GM18907 (cell line): Measurements from ENCODE around the gene AGXT.

Source experiments
- ATAC-seq: cut with Tn5 transposase; IDR thresholded peaks from one replicate; pipeline ENCODE4 v1.9.1; 2021; ENCODE audit warnings: mild to moderate bottlenecking, moderate library complexity; ENCODE audit not compliant: unreplicated experiment

AGXT gene

DNA sequence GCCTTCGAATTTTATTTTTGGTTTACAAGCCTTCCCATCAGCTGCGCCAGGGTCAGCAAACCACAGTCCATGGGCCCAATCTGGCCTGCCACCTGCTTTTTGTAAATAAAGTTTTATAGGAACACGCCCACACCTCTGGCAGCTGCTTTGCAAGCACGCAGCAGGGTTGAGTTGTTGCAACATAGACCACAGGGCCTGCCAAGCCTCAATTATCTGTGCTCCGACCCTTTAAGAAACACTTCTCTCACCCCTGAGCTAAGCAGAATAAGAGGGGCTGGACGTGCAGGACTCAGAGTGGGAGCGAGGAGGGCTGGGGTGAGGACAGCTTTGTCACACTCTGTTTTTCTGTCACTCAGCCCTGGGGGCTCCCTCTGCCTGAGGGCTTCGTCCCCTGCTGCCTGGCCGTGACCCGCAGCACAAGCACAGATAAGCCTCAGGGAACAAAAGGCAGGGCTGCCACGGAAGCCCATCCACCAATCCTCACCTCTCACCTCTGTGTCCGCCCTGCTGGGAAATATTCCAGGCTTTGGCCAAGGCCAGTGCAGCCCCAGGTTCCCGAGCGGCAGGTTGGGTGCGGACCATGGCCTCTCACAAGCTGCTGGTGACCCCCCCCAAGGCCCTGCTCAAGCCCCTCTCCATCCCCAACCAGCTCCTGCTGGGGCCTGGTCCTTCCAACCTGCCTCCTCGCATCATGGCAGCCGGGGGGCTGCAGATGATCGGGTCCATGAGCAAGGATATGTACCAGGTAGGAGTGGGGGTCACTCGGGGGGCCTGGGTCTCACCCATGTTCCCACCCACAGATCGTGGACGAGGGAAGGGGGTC lies at the start of gene AGXT:
TSS of gene AGXT (plus strand) at position 539 of the 823 bp plus-strand sequence. CDS start at position 581, 42 bp downstream.
- ATAC-seq, result no peak

- ATAC-seq, result no peak
Measured at GRCh38 chr2:240819126-240819857, 49.3 kb upstream of the AGXT start.

GRCh38 chr2:240819858-240820606 lies 48.6 kb upstream of the AGXT start, which contains the start of gene KIF1A:
TSS of gene KIF1A (minus strand) at chr2:240820219. CDS start at chr2:240797752, 22,467 bp downstream.
- no peak for ATAC-seq

DNA sequence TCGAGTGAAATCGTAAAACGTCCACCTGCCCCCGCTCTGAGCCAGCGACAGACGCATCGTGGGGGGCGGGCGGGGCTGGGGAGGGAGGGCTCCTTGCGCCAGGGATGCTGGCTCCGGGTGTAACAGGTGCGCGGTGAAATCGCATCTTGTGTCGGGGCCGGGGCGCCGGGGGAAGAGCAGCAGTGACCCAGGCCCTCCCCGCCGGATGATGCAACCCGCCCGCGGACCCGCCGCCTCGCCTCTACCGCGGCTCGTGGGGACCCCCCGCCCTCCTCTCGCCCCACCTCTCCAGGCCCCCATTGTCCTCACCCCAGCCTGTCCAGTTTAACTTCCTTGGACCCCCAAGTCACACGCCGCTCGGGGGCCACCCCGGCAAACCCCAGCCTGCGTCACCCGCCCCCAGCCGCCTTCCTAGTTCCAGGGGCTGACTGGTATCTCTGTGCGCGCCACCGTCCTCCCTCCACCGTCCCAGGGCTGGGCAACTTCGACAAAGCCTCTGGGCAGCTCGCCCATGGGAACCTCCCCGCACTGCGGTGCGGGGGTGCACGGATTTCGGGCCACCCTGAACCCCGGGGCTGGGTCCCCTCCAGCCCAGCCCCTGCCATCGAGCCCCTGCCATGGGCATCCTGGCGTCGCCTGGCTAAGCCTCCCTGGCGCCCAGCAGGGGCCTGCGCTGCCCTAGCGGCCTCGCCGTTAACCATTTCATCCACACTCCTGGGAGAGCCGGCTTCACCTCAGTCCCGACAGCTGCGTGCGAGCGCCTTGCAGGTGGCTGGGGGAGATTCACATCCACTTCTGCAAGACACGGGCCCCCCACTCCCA lies 47.8 kb upstream of the AGXT start:
- ATAC-seq, result no peak

DNA sequence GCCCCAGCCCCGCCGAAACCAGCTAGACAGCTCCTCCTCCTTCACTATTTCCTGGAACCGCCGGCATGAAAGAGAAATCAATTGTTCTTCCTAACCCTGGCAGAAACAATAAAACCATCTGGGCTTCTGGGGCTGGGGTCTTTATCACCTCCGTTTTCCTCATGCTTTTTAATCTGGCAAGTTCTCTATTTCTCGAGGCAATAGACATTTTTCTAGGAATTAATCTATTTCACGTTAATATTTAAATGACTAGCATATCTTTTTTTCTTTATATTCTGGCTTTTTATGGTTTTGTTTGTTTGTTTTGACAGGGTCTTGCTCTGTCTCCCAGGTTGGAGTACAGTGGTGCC lies 47.2 kb upstream of the AGXT start:
- no peak for ATAC-seq

DNA sequence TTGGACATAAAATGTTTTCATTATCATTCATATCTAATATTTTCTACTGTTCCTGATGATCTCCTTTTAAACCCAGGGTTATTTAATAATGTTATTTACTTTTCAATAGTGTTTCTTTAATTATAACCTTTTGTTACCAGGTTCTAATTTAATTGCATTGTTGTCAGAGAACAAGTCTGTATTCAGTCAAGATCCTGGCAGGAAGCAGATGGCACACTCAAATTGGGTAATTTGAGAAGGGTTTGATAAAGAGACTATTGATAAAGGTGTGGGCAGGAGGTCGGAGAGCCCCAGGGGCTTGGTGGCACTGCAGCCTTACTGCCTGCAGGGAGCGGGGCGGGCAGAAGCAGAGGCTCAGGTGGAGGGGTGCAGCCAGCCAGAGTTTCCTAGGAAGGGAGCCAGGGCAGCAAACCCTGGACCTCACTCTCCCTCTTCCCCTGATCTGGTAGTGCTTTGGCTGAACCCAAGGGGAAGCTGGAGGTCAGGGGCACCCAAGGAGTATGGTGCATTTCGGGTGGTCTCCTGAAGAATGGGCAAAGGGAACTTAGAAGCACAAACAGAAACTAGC lies 46.3 kb upstream of the AGXT start:
- no peak for ATAC-seq

DNA sequence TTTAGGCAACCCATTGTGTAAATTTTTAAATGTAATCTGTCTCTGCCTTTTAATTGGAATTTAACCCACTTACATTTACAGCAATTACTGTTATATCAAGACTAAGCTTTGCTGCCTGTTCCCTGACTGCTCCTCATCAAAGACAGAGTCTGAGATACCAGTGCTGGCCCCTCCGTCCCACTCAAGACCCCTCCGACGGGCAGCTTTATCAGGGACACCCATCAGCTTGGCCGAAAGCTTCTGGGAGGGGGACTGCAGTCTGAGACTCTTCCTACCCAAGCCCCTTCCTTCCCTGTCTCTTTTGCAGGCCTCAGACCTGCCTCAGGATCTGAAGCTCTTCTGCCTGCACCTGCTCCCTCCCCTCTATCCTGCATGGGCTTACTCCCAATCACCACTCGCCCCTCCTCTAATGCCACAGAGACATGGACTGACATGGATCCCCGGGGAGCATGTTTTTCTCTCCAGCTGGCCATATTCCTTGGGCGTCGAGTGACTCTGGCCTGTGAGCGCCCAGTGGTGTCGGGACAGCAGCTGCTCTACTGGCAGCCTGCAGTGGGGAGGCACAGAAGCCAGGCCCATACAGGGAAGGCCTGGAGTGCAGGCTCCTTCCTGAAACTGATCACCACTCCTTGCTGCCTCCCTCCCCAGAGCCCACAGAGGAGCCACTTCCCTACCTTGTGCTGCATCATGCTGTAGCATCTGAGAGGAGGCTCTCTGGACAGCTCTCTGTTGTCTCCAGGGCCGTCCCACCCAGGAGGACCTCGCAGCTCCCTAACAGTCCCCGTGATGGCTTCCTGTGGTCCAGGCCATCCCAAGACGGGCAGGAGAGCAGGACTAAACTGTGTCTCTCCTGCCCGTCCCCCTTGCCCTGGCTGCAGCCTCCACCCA lies 44.9 kb upstream of the AGXT start:
- ATAC-seq, result no peak

GRCh38 chr2:240825476-240825875 lies 43.1 kb upstream of the AGXT start:
- ATAC-seq, result no peak

- no peak for ATAC-seq
Measured at GRCh38 chr2:240831594-240832204, 36.9 kb upstream of the AGXT start.

- ATAC-seq, result peak; percentile 85
Measured at GRCh38 chr2:240832205-240832727, 36.4 kb upstream of the AGXT start.

GRCh38 chr2:240832921-240833494 lies 35.6 kb upstream of the AGXT start:
- no peak for ATAC-seq

- ATAC-seq, result no peak
Measured at GRCh38 chr2:240833724-240834285, 34.8 kb upstream of the AGXT start.

GRCh38 chr2:240834377-240834975 lies 34.1 kb upstream of the AGXT start:
- no peak for ATAC-seq

DNA sequence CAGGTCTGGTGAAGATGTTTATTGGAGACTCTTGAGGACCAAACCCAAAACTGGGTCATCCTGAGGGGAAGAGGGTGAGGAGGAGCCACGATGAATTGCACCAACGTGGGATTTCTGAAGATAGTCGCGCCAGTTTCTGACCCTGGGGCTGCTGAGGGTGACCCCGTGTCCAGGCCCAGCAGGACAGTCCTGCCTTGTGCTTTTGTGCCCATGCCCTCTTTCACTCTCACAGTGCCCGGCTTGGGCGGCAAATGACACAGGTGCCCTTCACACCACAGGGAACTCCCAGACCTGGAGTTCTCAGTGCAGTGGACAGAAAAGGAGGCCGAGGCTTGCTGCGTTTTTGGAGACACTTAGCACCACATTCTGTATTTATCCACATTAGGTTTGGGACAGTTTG lies 33.1 kb upstream of the AGXT start:
- ATAC-seq, result no peak

- no peak for ATAC-seq
Measured at GRCh38 chr2:240836781-240837467, 31.7 kb upstream of the AGXT start.

DNA sequence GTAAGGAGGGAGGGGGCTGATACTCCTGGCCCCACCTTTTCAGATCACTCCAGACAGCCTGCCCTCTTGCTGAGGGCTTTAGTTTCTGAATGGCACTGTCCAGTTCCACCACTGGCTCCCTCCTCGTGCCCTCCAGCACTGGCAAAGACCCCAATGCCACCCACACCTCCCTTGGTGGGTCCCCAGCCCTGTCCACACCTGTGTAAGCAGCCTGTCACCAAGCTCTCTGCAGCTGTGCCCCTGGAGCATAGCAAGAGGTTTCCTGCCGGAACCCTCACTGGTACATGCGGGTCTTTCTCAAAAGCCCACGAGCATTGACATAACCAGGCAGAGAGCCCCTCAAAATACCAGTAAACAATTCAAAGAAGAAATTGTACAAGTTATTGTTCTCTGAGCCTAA lies 31.0 kb upstream of the AGXT start:
- no peak for ATAC-seq
